OCI-LY7 (cell line): Measurements from ENCODE around the gene HJV. TPM values are rescaled to one million over a fixed set of nuclear protein-coding genes. Genes with fewer than 3 reads are reported as not detected.

Experiments
- BruUV-seq: library from RNA; stranded (reverse); fragments of 400-500 nt; replicated peaks from 2 replicates; lab custom pipeline; 2021; lab: Mats Ljungman, UMichigan
- CTCF ChIA-PET: fragments of 300-600 bp; sonication (Branson Sonifier 250); formaldehyde crosslinking; loops from one replicate; lab custom pipeline; 2022; ENCODE audit warnings: antibody characterized with exemption; ENCODE audit not compliant: unreplicated experiment; lab: Charles Lee
- POLR2A ChIA-PET: fragments of 300-600 bp; sonication (Branson Sonifier 250); formaldehyde crosslinking; loops from one replicate; lab custom pipeline; 2022; ENCODE audit warnings: antibody characterized with exemption; lab: Charles Lee
- DNase-seq: peaks from one replicate; pipeline ENCODE4 v3.0.0-alpha.2; 2015; ENCODE audit warnings: low spot score
- H2AFZ ChIP-seq: fragments of 200-600 bp; sonication (generic), shearing (Covaris generic); 2 replicates; pipeline ENCODE4 v1.6.1; 2014; ENCODE audit warnings: mild to moderate bottlenecking, antibody characterized with exemption, low read length, moderate library complexity
- H3K27ac ChIP-seq: fragments of 200-600 bp; sonication (generic); 2 replicates; pipeline ENCODE4 v1.5.1; 2014; ENCODE audit warnings: mixed run types, low read depth, mild to moderate bottlenecking, moderate library complexity, low read length, inconsistent platforms; ENCODE audit not compliant: poor library complexity, severe bottlenecking
- H3K36me3 ChIP-seq: fragments of 200-600 bp; sonication (generic); 2 replicates; pipeline ENCODE4 v1.6.1; 2014; ENCODE audit warnings: mild to moderate bottlenecking, antibody characterized with exemption, low read length, moderate library complexity, mixed read lengths; ENCODE audit not compliant: insufficient read depth
- H3K4me1 ChIP-seq: fragments of 200-600 bp; sonication (generic); 2 replicates; pipeline ENCODE4 v1.5.1; 2014; ENCODE audit warnings: mild to moderate bottlenecking, low read length; ENCODE audit not compliant: insufficient read depth, poor library complexity, severe bottlenecking
- H3K4me2 ChIP-seq: fragments of 200-600 bp; sonication (generic); 2 replicates; pipeline ENCODE4 v1.6.1; 2014; ENCODE audit warnings: mild to moderate bottlenecking, low read length
- H3K4me3 ChIP-seq: fragments of 200-600 bp; sonication (generic); 2 replicates; pipeline ENCODE4 v1.5.1; 2014; ENCODE audit warnings: mild to moderate bottlenecking, low read depth, low read length; ENCODE audit not compliant: poor library complexity, severe bottlenecking
- H3K79me2 ChIP-seq: fragments of 200-600 bp; sonication (generic); 2 replicates; pipeline ENCODE4 v1.6.1; 2016; ENCODE audit warnings: low read depth, mild to moderate bottlenecking, low read length, moderate library complexity, mixed read lengths; ENCODE audit not compliant: insufficient read depth
- H3K9me2 ChIP-seq: fragments of 200-600 bp; sonication (generic); 2 replicates; pipeline ENCODE4 v1.6.1; 2016; ENCODE audit warnings: mild to moderate bottlenecking, low read length, mixed read lengths; ENCODE audit not compliant: insufficient read depth
- H3K9me3 ChIP-seq: fragments of 200-600 bp; sonication (generic); 2 replicates; pipeline ENCODE4 v1.6.1; 2014; ENCODE audit warnings: mild to moderate bottlenecking, mixed run types, low read length, mixed read lengths
- H4K20me1 ChIP-seq: fragments of 200-600 bp; sonication (generic); 2 replicates; pipeline ENCODE4 v1.6.1; 2014; ENCODE audit warnings: mild to moderate bottlenecking, antibody characterized with exemption, low read length, moderate library complexity, mixed read lengths; ENCODE audit not compliant: insufficient read depth
- EZH2phosphoT487 ChIP-seq: fragments of 200-600 bp; sonication (generic); IDR thresholded peaks from 2 replicates; pipeline ENCODE4 v1.6.1; 2018; ENCODE audit warnings: low read depth, borderline replicate concordance, mild to moderate bottlenecking, mixed run types, antibody characterized with exemption, low read length, moderate library complexity, mixed read lengths
- intact Hi-C: fragments of 100-400 bp; cut with micrococcal nuclease; formaldehyde crosslinking; loops from one replicate; pipeline ENCODE4 v1.10.0; 2022; ENCODE audit not compliant: unreplicated experiment
- total RNA-seq, 2 experiments: library from RNA; depleted of rRNA in 1 of 2; stranded (reverse); fragments of >200 nt in 1 of 2; shearing (Covaris generic) in 1 of 2; gene quantifications; 2 replicates each; pipeline ENCODE4 v1.2.3, GENCODE V29; 2014 to 2022
- TF ChIP-seq, protein P1 (sequence below): fragments of 200-600 bp; sonication (generic); conservative IDR thresholded peaks from 2 replicates; pipeline ENCODE4 v1.5.1; 2014; ENCODE audit warnings: mild to moderate bottlenecking, antibody characterized with exemption, low read length, moderate library complexity, mixed read lengths

Gene HJV
- total RNA-seq, 2 experiments from 2014 or later = not detected

- intact Hi-C loops = no loop called here
- POLR2A ChIA-PET = interaction anchor here (0.6 to 2.3 kb wide), 3 partner anchors 11 to 39 kb away, joined by 3 to 11 read pairs (median 5); partner anchors contain the start of gene TXNIP
- no peaks in the 10 kb centered on the region for H3K9me2 ChIP-seq
- CTCF ChIA-PET = no interaction called here
- peak overlapping the region; percentile 79 for H2AFZ ChIP-seq
- peak overlapping the region; percentile 23; the same call in 1 of the 2 replicates for H3K4me2 ChIP-seq
- no TSS peak for BruUV-seq
- no peak overlapping the region for H3K4me3 ChIP-seq
- no peak for TF ChIP-seq EZH2phosphoT487
- TF ChIP-seq, protein P1, sequence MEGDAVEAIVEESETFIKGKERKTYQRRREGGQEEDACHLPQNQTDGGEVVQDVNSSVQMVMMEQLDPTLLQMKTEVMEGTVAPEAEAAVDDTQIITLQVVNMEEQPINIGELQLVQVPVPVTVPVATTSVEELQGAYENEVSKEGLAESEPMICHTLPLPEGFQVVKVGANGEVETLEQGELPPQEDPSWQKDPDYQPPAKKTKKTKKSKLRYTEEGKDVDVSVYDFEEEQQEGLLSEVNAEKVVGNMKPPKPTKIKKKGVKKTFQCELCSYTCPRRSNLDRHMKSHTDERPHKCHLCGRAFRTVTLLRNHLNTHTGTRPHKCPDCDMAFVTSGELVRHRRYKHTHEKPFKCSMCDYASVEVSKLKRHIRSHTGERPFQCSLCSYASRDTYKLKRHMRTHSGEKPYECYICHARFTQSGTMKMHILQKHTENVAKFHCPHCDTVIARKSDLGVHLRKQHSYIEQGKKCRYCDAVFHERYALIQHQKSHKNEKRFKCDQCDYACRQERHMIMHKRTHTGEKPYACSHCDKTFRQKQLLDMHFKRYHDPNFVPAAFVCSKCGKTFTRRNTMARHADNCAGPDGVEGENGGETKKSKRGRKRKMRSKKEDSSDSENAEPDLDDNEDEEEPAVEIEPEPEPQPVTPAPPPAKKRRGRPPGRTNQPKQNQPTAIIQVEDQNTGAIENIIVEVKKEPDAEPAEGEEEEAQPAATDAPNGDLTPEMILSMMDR = no peak
- H3K79me2 ChIP-seq = no peaks in the 10 kb centered on the region
- DNase-seq = no peak
- no peaks in the 10 kb centered on the region for H3K9me3 ChIP-seq
- H4K20me1 ChIP-seq = no peaks in the 10 kb centered on the region
- no peak overlapping the region for H3K27ac ChIP-seq
- peaks cover 60% of the 10 kb centered on the region for H3K4me1 ChIP-seq
- no peaks in the 10 kb centered on the region for H3K36me3 ChIP-seq
Observed at GRCh38 chr1:145985502-145986439, 35.8 kb downstream of the HJV start.

DNA sequence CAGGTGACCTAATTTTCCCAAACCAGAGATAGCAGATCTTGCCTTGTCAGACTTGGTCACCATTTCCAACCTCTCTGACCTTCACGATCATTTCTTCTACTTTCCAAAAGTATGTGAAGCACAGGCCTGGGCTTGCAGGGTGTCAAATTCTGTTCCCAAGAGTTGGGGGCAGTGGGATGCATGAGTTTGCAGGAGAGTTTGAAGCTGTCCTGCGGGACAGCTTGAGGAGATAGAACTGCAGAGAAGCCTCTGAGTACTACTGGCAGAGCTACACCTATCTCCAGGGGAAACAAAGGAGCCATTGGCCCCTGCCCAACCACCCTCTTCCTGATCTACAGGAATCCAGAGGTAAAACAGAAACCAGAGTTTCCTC is 36.4 kb downstream of the HJV start:
- no peak for DNase-seq
- ChIA-PET CTCF (no interaction called here), POLR2A (interaction anchor here (0.9 to 2.3 kb wide), 2 partner anchors 11 to 20 kb away, joined by 3 to 11 read pairs; partner anchors contain the start of genes POLR3GL and TXNIP)
- Histone ChIP-seq H3K4me2 (peak overlapping the region; percentile 23; the same call in 1 of the 2 replicates), H3K27ac (peak overlapping the region; percentile 24), H3K9me2 (no peaks in the 10 kb centered on the region), H4K20me1 (no peaks in the 10 kb centered on the region), H3K9me3 (no peaks in the 10 kb centered on the region), H3K36me3 (no peaks in the 10 kb centered on the region), H3K79me2 (no peaks in the 10 kb centered on the region), H3K4me1 (peaks cover 67% of the 10 kb centered on the region), H3K4me3 (no peak overlapping the region), H2AFZ (peak overlapping the region; percentile 79)
- intact Hi-C loops = no loop called here
- TF ChIP-seq EZH2phosphoT487 = no peak
- TF ChIP-seq, protein P1 = no peak
- no TSS peak for BruUV-seq
